Body of pancreas (tissue), 4 donors: Measurements from ENCODE around the gene CLPTM1L. TPM values are rescaled to one million over a fixed set of nuclear protein-coding genes. Genes with fewer than 3 reads are reported as not detected.

Experiments
- ATAC-seq: fragments of 150-250 bp; one replicate; pipeline ENCODE4 v1.9.1; 2016
- DNase-seq, 4 donors: peaks; one replicate each; pipeline ENCODE4 v3.0.0-alpha.2; 2019
- H3K27ac ChIP-seq, 4 donors: fragments of 200-600 bp; sonication (generic); 1 replicate in 3 of 4; 2 replicates in 1 of 4; pipeline versions ENCODE4 v1.5.1 to v1.6.1; 2016 to 2019; ENCODE audit warnings: mild to moderate bottlenecking in 1 of 4, mixed read lengths in 1 of 4, moderate library complexity in 1 of 4
- H3K27me3 ChIP-seq, 2 donors: fragments of 200-600 bp; sonication (generic); one replicate each; pipeline ENCODE4 v1.6.0; 2016; ENCODE audit warnings: mild to moderate bottlenecking in 1 of 2
- H3K36me3 ChIP-seq, 2 donors: fragments of 200-600 bp; sonication (generic); replicated peaks in 1 of 2; 2 replicates each; pipeline ENCODE4 v1.5.1; 2016; ENCODE audit warnings: low read depth in 2 of 2; ENCODE audit not compliant: insufficient read depth in 1 of 2
- H3K4me1 ChIP-seq: fragments of 200-600 bp; sonication (generic); one replicate; pipeline ENCODE4 v1.6.0; 2016
- H3K4me3 ChIP-seq, 2 donors: fragments of 200-600 bp; sonication (generic); 1 replicate in 1 of 2; 2 replicates in 1 of 2; pipeline ENCODE4 v1.5.1; 2016 to 2019
- H3K9me3 ChIP-seq, 3 donors: fragments of 200-600 bp; sonication (generic); 1 replicate in 2 of 3; 2 replicates in 1 of 3; pipeline ENCODE4 v1.5.1; 2016
- POLR2A ChIP-seq, 3 donors: fragments of 450-650 bp; IDR thresholded peaks; one replicate each; pipeline ENCODE4 v1.6.1; 2016; ENCODE audit warnings: antibody characterized with exemption in 3 of 3, mild to moderate bottlenecking in 2 of 3
- WGBS, 2 donors: methylation state at CpG; one replicate each; pipeline ENCODE4 v1.1.5; 2017; 5-methylcytosine and 5-hydroxymethylcytosine counted together
- intact Hi-C: fragments of 100-400 bp; cut with DNase I; formaldehyde crosslinking; loops from one replicate; pipeline ENCODE4 v1.15.1; 2023
- total RNA-seq, 2 donors: library from RNA; depleted of rRNA; stranded (reverse); fragments of >200 nt; gene quantifications; one replicate each; pipeline ENCODE4 v1.1.0, GENCODE V29; 2016
- TF ChIP-seq, protein P1 (sequence below), 7 experiments: fragments of 450-650 bp in 4 of 7; fragments of 200-600 bp in 3 of 7; sonication (generic) in 3 of 7; IDR thresholded peaks; one replicate each; pipeline ENCODE4 v1.5.1; 2016 to 2019; ENCODE audit warnings: antibody characterized with exemption in 7 of 7

The CLPTM1L gene
- total RNA-seq, 2 donors from 2014 or later = 91.3 to 109 TPM

DNA sequence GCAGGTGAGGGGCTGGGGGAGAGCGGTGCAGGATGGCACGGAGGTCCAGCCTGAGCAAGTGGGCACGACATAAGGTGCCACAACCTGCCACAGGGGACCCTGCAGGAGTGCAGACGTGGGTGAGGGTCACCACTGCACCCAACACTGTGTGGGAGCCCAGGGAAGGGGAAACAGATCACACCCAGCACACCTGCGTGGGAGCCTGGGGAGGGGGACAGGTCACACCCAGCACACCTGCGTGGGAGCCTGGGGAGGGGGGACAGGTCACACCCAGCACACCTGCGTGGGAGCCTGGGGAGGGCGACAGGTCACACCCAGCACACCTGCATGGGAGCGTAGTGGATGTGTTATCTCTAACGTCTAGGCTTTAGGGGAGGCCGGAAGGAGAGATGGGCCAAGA is 47.4 kb upstream of the CLPTM1L start:
- Histone ChIP-seq H3K36me3 (no peaks in the 10 kb centered on the region), H3K4me3 (no peak overlapping the region), H3K27ac (no peak overlapping the region), H3K4me1 (no peaks in the 10 kb centered on the region), H3K27me3 (peaks cover 0 to 4% of the 10 kb centered on the region in 2 donors), H3K9me3 (no peaks in the 10 kb centered on the region)
- intact Hi-C loops = no loop called here
- 54 to 56% methylated on average over 8 to 11 of the region's 11 CpGs for WGBS, 2 donors
- DNase-seq (no peak), ATAC-seq (no peak)
- TF ChIP-seq, protein P1, sequence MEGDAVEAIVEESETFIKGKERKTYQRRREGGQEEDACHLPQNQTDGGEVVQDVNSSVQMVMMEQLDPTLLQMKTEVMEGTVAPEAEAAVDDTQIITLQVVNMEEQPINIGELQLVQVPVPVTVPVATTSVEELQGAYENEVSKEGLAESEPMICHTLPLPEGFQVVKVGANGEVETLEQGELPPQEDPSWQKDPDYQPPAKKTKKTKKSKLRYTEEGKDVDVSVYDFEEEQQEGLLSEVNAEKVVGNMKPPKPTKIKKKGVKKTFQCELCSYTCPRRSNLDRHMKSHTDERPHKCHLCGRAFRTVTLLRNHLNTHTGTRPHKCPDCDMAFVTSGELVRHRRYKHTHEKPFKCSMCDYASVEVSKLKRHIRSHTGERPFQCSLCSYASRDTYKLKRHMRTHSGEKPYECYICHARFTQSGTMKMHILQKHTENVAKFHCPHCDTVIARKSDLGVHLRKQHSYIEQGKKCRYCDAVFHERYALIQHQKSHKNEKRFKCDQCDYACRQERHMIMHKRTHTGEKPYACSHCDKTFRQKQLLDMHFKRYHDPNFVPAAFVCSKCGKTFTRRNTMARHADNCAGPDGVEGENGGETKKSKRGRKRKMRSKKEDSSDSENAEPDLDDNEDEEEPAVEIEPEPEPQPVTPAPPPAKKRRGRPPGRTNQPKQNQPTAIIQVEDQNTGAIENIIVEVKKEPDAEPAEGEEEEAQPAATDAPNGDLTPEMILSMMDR (IDR thresholded peaks at IDR 0.05) = no peak
- TF ChIP-seq POLR2A (IDR thresholded peaks at IDR 0.05) = no peak

DNA sequence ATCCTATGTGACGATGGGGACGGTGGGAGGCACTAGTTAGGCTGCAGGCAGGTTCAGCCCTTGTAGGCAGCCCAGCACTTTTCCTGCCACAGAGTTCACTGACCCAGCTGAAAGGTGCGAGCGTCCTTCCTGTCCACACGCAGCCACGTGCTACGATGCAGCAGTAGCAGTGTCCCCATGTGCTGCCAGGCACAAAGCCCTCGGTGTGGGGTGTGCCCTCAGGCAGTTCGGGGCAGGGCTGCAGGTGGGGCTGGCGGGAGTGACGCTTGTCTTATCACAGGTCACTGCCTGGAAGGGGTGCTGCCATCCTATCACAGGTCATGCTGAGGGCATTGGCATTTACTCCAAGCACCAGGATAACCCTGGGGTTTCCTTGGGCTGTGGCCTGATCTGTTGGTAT is 46.8 kb upstream of the CLPTM1L start:
- intact Hi-C loops = no loop called here
- Histone ChIP-seq H3K4me3 (no peak overlapping the region), H3K36me3 (no peaks in the 10 kb centered on the region), H3K4me1 (peaks cover 2% of the 10 kb centered on the region), H3K27me3 (peaks cover 0 to 4% of the 10 kb centered on the region in 2 donors), H3K9me3 (no peaks in the 10 kb centered on the region), H3K27ac (no peak overlapping the region)
- DNase-seq (no peak), ATAC-seq (no peak)
- WGBS, 2 donors = 24 to 58% methylated on average over 3 to 11 of the region's 11 CpGs
- TF ChIP-seq, protein P1 (IDR thresholded peaks at IDR 0.05) = no peak
- TF ChIP-seq POLR2A (IDR thresholded peaks at IDR 0.05) = no peak

DNA sequence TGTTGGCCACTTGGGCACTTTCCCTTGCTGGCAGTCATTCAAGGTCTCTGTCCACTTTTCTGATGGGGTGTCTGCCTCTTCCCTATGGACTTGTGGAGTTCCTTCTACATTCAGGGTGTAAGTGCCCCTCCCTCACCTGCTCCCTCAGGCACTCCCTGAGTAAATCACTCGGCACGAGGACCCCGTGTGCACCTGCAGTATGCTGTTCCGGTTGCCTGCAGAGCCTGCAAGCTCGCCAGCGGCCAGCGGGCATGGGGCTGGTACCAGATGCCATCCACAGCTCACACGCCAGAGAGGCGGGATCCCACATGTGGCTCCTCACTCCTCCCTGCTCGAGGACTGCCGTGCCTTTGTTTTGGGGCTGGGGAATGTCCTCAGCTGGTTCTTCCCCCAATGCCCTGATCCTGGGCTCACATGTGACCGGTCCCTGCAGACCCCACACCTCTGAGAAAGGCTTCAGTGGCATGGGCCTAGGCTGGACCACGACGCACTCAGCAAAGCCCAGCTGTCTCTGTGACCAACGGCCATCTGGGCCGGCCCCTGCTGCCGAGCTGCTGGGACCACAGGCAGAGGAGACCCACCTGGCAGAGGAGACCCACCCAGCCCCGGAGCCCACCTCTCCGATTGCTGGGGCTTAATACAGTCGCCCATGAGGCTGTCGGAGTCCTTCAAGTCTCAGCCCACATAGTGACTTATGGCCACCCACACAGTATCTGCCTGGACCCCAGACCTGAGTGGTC is 46.1 kb upstream of the CLPTM1L start:
- Histone ChIP-seq H3K4me3 (no peak overlapping the region), H3K36me3 (no peaks in the 10 kb centered on the region), H3K4me1 (peaks cover 7% of the 10 kb centered on the region), H3K9me3 (no peaks in the 10 kb centered on the region), H3K27ac (no peak overlapping the region), H3K27me3 (peaks cover 0 to 4% of the 10 kb centered on the region in 2 donors)
- TF ChIP-seq, protein P1 (IDR thresholded peaks at IDR 0.05) = no peak
- no peak for TF ChIP-seq POLR2A (IDR thresholded peaks at IDR 0.05)
- DNase-seq (no peak), ATAC-seq (no peak)
- 50 to 67% methylated on average over 7 to 18 of the region's 21 CpGs for WGBS, 2 donors
- intact Hi-C loops = no loop called here

DNA sequence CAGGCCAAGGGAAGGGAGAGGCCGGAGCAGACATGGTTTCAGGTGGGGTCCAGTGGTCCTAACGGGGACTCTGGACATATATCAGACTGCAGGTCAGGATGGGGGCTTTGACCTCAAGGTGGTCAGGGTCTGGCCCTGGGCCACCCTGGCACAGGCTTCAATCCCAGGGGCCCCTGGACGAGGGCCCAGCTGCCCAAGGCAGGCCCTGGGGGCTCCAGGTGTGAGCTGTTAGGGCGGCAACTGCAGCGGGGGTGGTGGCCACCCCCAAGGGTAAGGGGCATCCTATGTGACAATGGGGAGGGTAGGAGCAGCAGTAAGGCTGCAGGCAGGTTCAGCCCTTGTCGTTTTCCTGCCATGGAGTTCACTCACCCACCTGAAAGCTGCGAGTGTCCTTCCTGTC is 45.4 kb upstream of the CLPTM1L start:
- peaks cover 10% of the 10 kb centered on the region for H3K4me1 ChIP-seq
- no peaks in the 10 kb centered on the region for H3K36me3 ChIP-seq
- H3K27me3 ChIP-seq = peaks cover 0 to 4% of the 10 kb centered on the region in 2 donors
- no peaks in the 10 kb centered on the region for H3K9me3 ChIP-seq
- 60 to 67% methylated on average over 5 to 7 of the region's 7 CpGs for WGBS, 2 donors
- DNase-seq = no peak
- intact Hi-C loops = no loop called here
- H3K27ac ChIP-seq = no peak overlapping the region
- no peak overlapping the region for H3K4me3 ChIP-seq
- ATAC-seq = no peak
- TF ChIP-seq POLR2A (IDR thresholded peaks at IDR 0.05) = no peak
- TF ChIP-seq, protein P1 (IDR thresholded peaks at IDR 0.05) = no peak
